IMR-90 (cell line): ENCODE measurements around the gene TYSND1. TPM values are rescaled to one million over a fixed set of nuclear protein-coding genes. Genes with fewer than 3 reads are reported as not detected.

ENCODE experiments used
- ATAC-seq: fragments of 200-7000 bp; cut with Tn5 transposase; 2 replicates; pipeline ENCODE4 v1.9.1; 2020; ENCODE audit warnings: low read depth, mild to moderate bottlenecking, moderate library complexity
- BruUV-seq: library from RNA; stranded (reverse); fragments of 400-500 nt; replicated peaks from 2 replicates; lab custom pipeline; 2021; lab: Mats Ljungman, UMichigan
- CTCF ChIA-PET: fragments of 300-600 bp; formaldehyde crosslinking; extraction: SDS; loops from one replicate; lab custom pipeline; 2021; ENCODE audit warnings: antibody characterized with exemption; lab: Yijun Ruan, JAX
- POLR2A ChIA-PET: fragments of 300-600 bp; sonication (Branson Sonifier 250); formaldehyde crosslinking; loops from one replicate; lab custom pipeline; 2022; ENCODE audit warnings: antibody characterized with exemption; ENCODE audit not compliant: unreplicated experiment; lab: Charles Lee
- DNase-seq: peaks from one replicate; pipeline ENCODE4 v3.0.0; 2013
- H2AFZ ChIP-seq: replicated peaks from 2 replicates; pipeline ENCODE3; 2013; ENCODE audit warnings: low read length, mild to moderate bottlenecking; ENCODE audit not compliant: poor library complexity
- H2AK5ac ChIP-seq: 2 replicates; pipeline ENCODE4 v1.6.1; 2013; ENCODE audit warnings: low read depth, low read length, inconsistent platforms
- H2AK9ac ChIP-seq: replicated peaks from 2 replicates; pipeline ENCODE3; 2013; ENCODE audit warnings: mild to moderate bottlenecking, low read depth, low read length, moderate library complexity; ENCODE audit not compliant: poor library complexity
- H2BK120ac ChIP-seq: 2 replicates; pipeline ENCODE4 v1.6.1; 2013; ENCODE audit warnings: low read depth, low read length, inconsistent platforms
- H2BK15ac ChIP-seq: 3 replicates; pipeline ENCODE4 v1.6.1; 2013; ENCODE audit warnings: low read depth, low read length, inconsistent platforms
- H2BK20ac ChIP-seq: 2 replicates; pipeline ENCODE4 v1.6.1; 2013; ENCODE audit warnings: low read depth, mild to moderate bottlenecking, inconsistent platforms, low read length, moderate library complexity
- H2BK5ac ChIP-seq: 2 replicates; pipeline ENCODE4 v1.6.1; 2013; ENCODE audit warnings: mild to moderate bottlenecking, low read depth, low read length, inconsistent platforms; ENCODE audit not compliant: poor library complexity, severe bottlenecking
- H3K14ac ChIP-seq: replicated peaks from 2 replicates; pipeline ENCODE4 v1.6.1; 2013; ENCODE audit warnings: low read depth, low read length, inconsistent platforms
- H3K18ac ChIP-seq: 2 replicates; pipeline ENCODE4 v1.6.1; 2013; ENCODE audit warnings: low read depth, low read length, control low read depth
- H3K23ac ChIP-seq: 2 replicates; pipeline ENCODE4 v1.6.1; 2013; ENCODE audit warnings: low read depth, low read length, inconsistent platforms
- H3K27ac ChIP-seq: 2 replicates; pipeline ENCODE4 v1.5.1; 2013; ENCODE audit warnings: mild to moderate bottlenecking, control low read depth, low read length; ENCODE audit not compliant: insufficient read depth
- H3K27me3 ChIP-seq: 2 replicates; pipeline ENCODE4 v1.6.1; 2013; ENCODE audit warnings: low read length; ENCODE audit not compliant: control insufficient read depth, insufficient read depth
- H3K36me3 ChIP-seq: 2 replicates; pipeline ENCODE4 v1.6.1; 2013; ENCODE audit warnings: low read length, mixed read lengths; ENCODE audit not compliant: control insufficient read depth, insufficient read depth
- H3K4ac ChIP-seq: 2 replicates; pipeline ENCODE4 v1.6.1; 2013; ENCODE audit warnings: low read depth, low read length, inconsistent platforms
- H3K4me1 ChIP-seq: 2 replicates; pipeline ENCODE4 v1.6.1; 2013; ENCODE audit warnings: low read length, mixed read lengths; ENCODE audit not compliant: control insufficient read depth, insufficient read depth
- H3K4me2 ChIP-seq: 2 replicates; pipeline ENCODE4 v1.6.1; 2013; ENCODE audit warnings: low read depth, mild to moderate bottlenecking, control low read depth, low read length, moderate library complexity
- H3K4me3 ChIP-seq: 2 replicates; pipeline ENCODE4 v1.5.1; 2013; ENCODE audit warnings: low read depth, mild to moderate bottlenecking, control low read depth, low read length, moderate library complexity; ENCODE audit not compliant: insufficient read depth
- H3K56ac ChIP-seq: 2 replicates; pipeline ENCODE4 v1.6.1; 2013; ENCODE audit warnings: low read length, inconsistent platforms; ENCODE audit not compliant: insufficient read depth; ENCODE audit errors: extremely low read depth
- H3K79me1 ChIP-seq, 2 experiments: 2 replicates each; pipeline ENCODE4 v1.6.1; 2013; ENCODE audit warnings: low read length in 2 of 2, inconsistent platforms in 1 of 2, low read depth in 1 of 2
- H3K9ac ChIP-seq: 2 replicates; pipeline ENCODE4 v1.6.1; 2013; ENCODE audit warnings: low read depth, low read length, control low read depth
- H3K9me1 ChIP-seq: 2 replicates; pipeline ENCODE4 v1.6.1; 2013; ENCODE audit warnings: low read length, inconsistent platforms; ENCODE audit not compliant: insufficient read depth
- H3K9me3 ChIP-seq: 2 replicates; pipeline ENCODE4 v1.6.1; 2013; ENCODE audit warnings: low read length; ENCODE audit not compliant: control insufficient read depth, insufficient read depth
- H4K20me1 ChIP-seq: 2 replicates; pipeline ENCODE4 v1.6.1; 2013; ENCODE audit warnings: low read length, inconsistent platforms; ENCODE audit not compliant: insufficient read depth
- H4K5ac ChIP-seq: 2 replicates; pipeline ENCODE4 v1.6.1; 2013; ENCODE audit warnings: mild to moderate bottlenecking, low read depth, low read length, control low read depth
- H4K8ac ChIP-seq, 2 experiments: 2 replicates each; pipeline ENCODE4 v1.6.1; 2013; ENCODE audit warnings: low read depth in 2 of 2, low read length in 2 of 2, control low read depth in 1 of 2, inconsistent platforms in 1 of 2
- H4K91ac ChIP-seq: 2 replicates; pipeline ENCODE4 v1.6.1; 2013; ENCODE audit warnings: low read depth, low read length, inconsistent platforms; ENCODE audit not compliant: insufficient read depth
- BHLHE40 ChIP-seq: fragments of 150-350 bp; IDR thresholded peaks from 2 replicates; pipeline ENCODE4 v1.6.1; 2016; ENCODE audit warnings: mild to moderate bottlenecking, low read depth, low read length
- CEBPB ChIP-seq: IDR thresholded peaks from 2 replicates; pipeline ENCODE4 v1.6.1; 2012; ENCODE audit warnings: low read depth, low read length, improper control_type of control experiment
- CHD1 ChIP-seq: IDR thresholded peaks from 2 replicates; pipeline ENCODE4 v1.6.1; 2012; ENCODE audit warnings: low read depth, low read length, improper control_type of control experiment
- CTCF ChIP-seq: conservative IDR thresholded peaks from 2 replicates; pipeline ENCODE4 v1.5.1; 2012; ENCODE audit warnings: mild to moderate bottlenecking, low read depth, low read length, improper control_type of control experiment
- ELK1 ChIP-seq: fragments of 150-350 bp; IDR thresholded peaks from 2 replicates; pipeline ENCODE4 v1.6.1; 2016; ENCODE audit warnings: low read depth, mild to moderate bottlenecking, low read length, moderate library complexity, borderline replicate concordance
- FOS ChIP-seq: fragments of 150-350 bp; IDR thresholded peaks from 2 replicates; pipeline ENCODE4 v1.6.1; 2016; ENCODE audit warnings: low read depth, low read length
- MAFK ChIP-seq: IDR thresholded peaks from 2 replicates; pipeline ENCODE4 v1.6.1; 2012; ENCODE audit warnings: low read depth, low read length, improper control_type of control experiment
- MAZ ChIP-seq: IDR thresholded peaks from 2 replicates; pipeline ENCODE4 v1.6.1; 2012; ENCODE audit warnings: low read depth, mild to moderate bottlenecking, low read length, improper control_type of control experiment, moderate library complexity, borderline replicate concordance
- MXI1 ChIP-seq: IDR thresholded peaks from 2 replicates; pipeline ENCODE4 v1.6.1; 2012; ENCODE audit warnings: low read depth, mild to moderate bottlenecking, low read length, moderate library complexity, borderline replicate concordance
- NFE2L2 ChIP-seq: fragments of 150-350 bp; IDR thresholded peaks from 2 replicates; pipeline ENCODE4 v1.6.1; 2016; ENCODE audit warnings: low read depth, mild to moderate bottlenecking, low read length
- POLR2A ChIP-seq: IDR thresholded peaks from 2 replicates; pipeline ENCODE4 v1.6.1; 2012; ENCODE audit warnings: mild to moderate bottlenecking, low read depth, low read length
- RAD21 ChIP-seq: IDR thresholded peaks from 2 replicates; pipeline ENCODE4 v1.6.1; 2012; ENCODE audit warnings: low read length, improper control_type of control experiment
- RCOR1 ChIP-seq: IDR thresholded peaks from 2 replicates; pipeline ENCODE4 v1.6.1; 2012; ENCODE audit warnings: mild to moderate bottlenecking, low read length, improper control_type of control experiment; ENCODE audit not compliant: insufficient replicate concordance
- RFX5 ChIP-seq: IDR thresholded peaks from 2 replicates; pipeline ENCODE4 v1.8.0; 2012; ENCODE audit warnings: low read depth, mild to moderate bottlenecking, low read length, moderate library complexity
- USF2 ChIP-seq: fragments of 150-350 bp; IDR thresholded peaks from 2 replicates; pipeline ENCODE4 v1.6.1; 2017; ENCODE audit warnings: mild to moderate bottlenecking, antibody characterized with exemption, low read length, low read depth
- WGBS, 2 experiments: methylation state at CpG; one replicate each; pipeline versions ENCODE4 v1.1.5 to v1.1.7; 2013; ENCODE audit warnings: missing lambda C conversion rate in 2 of 2; ENCODE audit not compliant: insufficient read length in 1 of 2; ENCODE audit errors: extremely low coverage in 2 of 2; 5-methylcytosine and 5-hydroxymethylcytosine counted together
- dilution Hi-C: fragments of 300-500 bp; cut with HindIII; formaldehyde crosslinking; loops from one replicate; pipeline ENCODE4 v1.14.3; 2018; ENCODE audit warnings: low sequenced_read_pairs; ENCODE audit not compliant: unreplicated experiment
- in situ Hi-C: fragments of 300-500 bp; cut with MboI; formaldehyde crosslinking; loops from 3 replicates; pipeline ENCODE4 v1.14.3; 2019; ENCODE audit warnings: low sequenced_read_pairs, inconsistent platforms, mixed read lengths
- intact Hi-C: fragments of 100-400 bp; cut with micrococcal nuclease; formaldehyde crosslinking; loops from 2 replicates; pipeline ENCODE4 v1.10.0; 2022
- polyA plus RNA-seq, 3 experiments: library from polyadenylated mRNA; depleted of rRNA; stranded (reverse); fragments of >200 nt; gene quantifications; 2 replicates each; pipeline ENCODE4 v1.2.3, GENCODE V29; 2012; ENCODE audit warnings: low replicate concordance in 1 of 3
- total RNA-seq: library from RNA; depleted of rRNA; stranded (reverse); fragments of >200 nt; gene quantifications from 2 replicates; pipeline ENCODE4 v1.2.3, GENCODE V29; 2012

TYSND1 gene
- total and polyA plus RNA-seq, 2 of the 4 experiments (the other 2 are of a cell fraction), result 2.9 to 4.1 TPM

GRCh38 chr10:70164163-70164562, 17.7 kb upstream of the TYSND1 start:
- WGBS, 2 experiments, result no CpG with 5 or more reads among the region's 3 CpGs
- Histone ChIP-seq H2BK20ac (no peak overlapping the region), H2BK15ac (no peak overlapping the region), H3K4me3 (no peak overlapping the region), H2AK5ac (no peak overlapping the region), H3K56ac (no peak overlapping the region), H4K20me1 (peaks cover 90% of the 10 kb centered on the region), H2AK9ac (no peak overlapping the region), H3K27me3 (no peaks in the 10 kb centered on the region), H3K14ac (no peak overlapping the region), H3K9me3 (no peaks in the 10 kb centered on the region), H3K18ac (no peak overlapping the region), H3K4me1 (peaks cover 14% of the 10 kb centered on the region), H3K36me3 (peaks cover 19% of the 10 kb centered on the region), H3K9ac (no peak overlapping the region), H2AFZ (no peak overlapping the region), H3K27ac (no peak overlapping the region), H3K4me2 (no peak overlapping the region), H2BK120ac (no peak overlapping the region), H3K23ac (peak overlapping the region; percentile 49; the same call in 1 of the 2 replicates), H2BK5ac (no peak overlapping the region), H3K79me1 (peaks cover 12 to 61% of the 10 kb centered on the region in 2 experiments; a peak in 3 of 4 replicates), H3K4ac (no peak overlapping the region), H4K8ac (no peak overlapping the region), H3K9me1 (peaks cover 12% of the 10 kb centered on the region), H4K5ac (no peak overlapping the region), H4K91ac (no peak overlapping the region)
- DNase-seq, result no peak
- dilution Hi-C loops, result no loop called here
- intact Hi-C loops, result no loop called here
- in situ Hi-C loops, result no loop called here
- no TSS peak for BruUV-seq
- CTCF ChIA-PET, result no interaction called here
- POLR2A ChIA-PET, result no interaction called here
- TF ChIP-seq BHLHE40 (no peak), RCOR1 (no peak), USF2 (no peak), CEBPB (no peak), FOS (no peak), CTCF (no peak), POLR2A (no peak), MAZ (no peak), ELK1 (no peak), NFE2L2 (no peak), MXI1 (no peak), RAD21 (no peak), RFX5 (no peak), CHD1 (no peak), MAFK (no peak)
- ATAC-seq, result no peak
